Breast epithelium (tissue), 3 donors: ENCODE results near the gene CXCR1.

Experiments used
- CTCF ChIP-seq, 3 donors: fragments of 450-650 bp; IDR thresholded peaks; one replicate each; pipeline ENCODE4 v1.5.1; 2016 to 2017; ENCODE audit warnings: antibody characterized with exemption in 3 of 3, mild to moderate bottlenecking in 3 of 3, moderate library complexity in 3 of 3
- POLR2A ChIP-seq: fragments of 450-650 bp; IDR thresholded peaks from one replicate; pipeline ENCODE4 v1.6.1; 2016; ENCODE audit warnings: antibody characterized with exemption, mild to moderate bottlenecking, moderate library complexity
- POLR2AphosphoS5 ChIP-seq, 3 donors: sonication (generic); formaldehyde crosslinking; IDR thresholded peaks; one replicate each; pipeline ENCODE4 v1.6.1; 2017; ENCODE audit warnings: antibody characterized with exemption in 3 of 3

- TF ChIP-seq POLR2AphosphoS5 (IDR thresholded peaks at IDR 0.05) (no peak), POLR2A (no peak), CTCF (IDR thresholded peaks at IDR 0.05) (no peak)
These were observed 21.8 kb upstream of the CXCR1 start for GRCh38 chr2:218188528-218188927.
